HepG2 (cell line): ENCODE data around the gene LRPPRC.

Experiments
- CREB1 ChIP-seq, 2 experiments: fragments of 450-650 bp in 1 of 2; IDR thresholded peaks; 2 replicates each; pipeline ENCODE4 v1.6.1; 2016 to 2017; ENCODE audit warnings: control low read depth in 1 of 2, mild to moderate bottlenecking in 1 of 2, missing compliant biosample characterization in 1 of 2, missing genetic modification characterization in 1 of 2
- EED ChIP-seq: sonication (generic); formaldehyde crosslinking; IDR thresholded peaks from 2 replicates; pipeline ENCODE4 v1.5.0; 2020; ENCODE audit warnings: mild to moderate bottlenecking, missing genetic modification reagents
- KDM5A ChIP-seq: fragments of 200-600 bp; sonication (generic); IDR thresholded peaks from 2 replicates; pipeline ENCODE4 v1.7.0; 2018; ENCODE audit warnings: antibody characterized with exemption, mild to moderate bottlenecking, low read length, borderline replicate concordance
- MTA3 ChIP-seq: sonication (generic); formaldehyde crosslinking; IDR thresholded peaks from 2 replicates; pipeline ENCODE4 v1.4.0; 2020; ENCODE audit warnings: missing genetic modification reagents
- MXD4 ChIP-seq: IDR thresholded peaks from 2 replicates; pipeline ENCODE4 v1.6.1; 2016; ENCODE audit warnings: mild to moderate bottlenecking, missing biosample characterization, missing genetic modification reagents
- POLR2A ChIP-seq, 2 experiments: IDR thresholded peaks; 2 replicates each; pipeline ENCODE4 v1.6.1; 2011; ENCODE audit warnings: low read depth in 2 of 2, low read length in 2 of 2, mild to moderate bottlenecking in 1 of 2, moderate library complexity in 1 of 2; ENCODE audit not compliant: insufficient read depth in 1 of 2
- RFXANK ChIP-seq: IDR thresholded peaks from 2 replicates; pipeline ENCODE4 v1.6.1; 2016
- SETDB1 ChIP-seq: sonication (generic); formaldehyde crosslinking; IDR thresholded peaks from 2 replicates; pipeline ENCODE4 v1.5.1; 2020; ENCODE audit warnings: missing genetic modification reagents, mild to moderate bottlenecking, borderline replicate concordance
- ZBTB43 ChIP-seq: sonication (generic); formaldehyde crosslinking; conservative IDR thresholded peaks from 2 replicates; pipeline ENCODE4 v1.4.0; 2020; ENCODE audit warnings: missing genetic modification reagents
- ZNF331 ChIP-seq: sonication (generic); formaldehyde crosslinking; IDR thresholded peaks from 2 replicates; pipeline ENCODE4 v1.4.0; 2020; ENCODE audit warnings: missing genetic modification reagents
- ZNF354B ChIP-seq: sonication (generic); formaldehyde crosslinking; IDR thresholded peaks from 2 replicates; pipeline ENCODE4 v1.8.0; 2022; ENCODE audit warnings: mild to moderate bottlenecking, missing genetic modification reagents
- TF ChIP-seq, protein P1 (sequence below): sonication (generic); formaldehyde crosslinking; conservative IDR thresholded peaks from 2 replicates; pipeline ENCODE4 v1.8.0; 2022; ENCODE audit warnings: low read depth, missing genetic modification reagents

DNA sequence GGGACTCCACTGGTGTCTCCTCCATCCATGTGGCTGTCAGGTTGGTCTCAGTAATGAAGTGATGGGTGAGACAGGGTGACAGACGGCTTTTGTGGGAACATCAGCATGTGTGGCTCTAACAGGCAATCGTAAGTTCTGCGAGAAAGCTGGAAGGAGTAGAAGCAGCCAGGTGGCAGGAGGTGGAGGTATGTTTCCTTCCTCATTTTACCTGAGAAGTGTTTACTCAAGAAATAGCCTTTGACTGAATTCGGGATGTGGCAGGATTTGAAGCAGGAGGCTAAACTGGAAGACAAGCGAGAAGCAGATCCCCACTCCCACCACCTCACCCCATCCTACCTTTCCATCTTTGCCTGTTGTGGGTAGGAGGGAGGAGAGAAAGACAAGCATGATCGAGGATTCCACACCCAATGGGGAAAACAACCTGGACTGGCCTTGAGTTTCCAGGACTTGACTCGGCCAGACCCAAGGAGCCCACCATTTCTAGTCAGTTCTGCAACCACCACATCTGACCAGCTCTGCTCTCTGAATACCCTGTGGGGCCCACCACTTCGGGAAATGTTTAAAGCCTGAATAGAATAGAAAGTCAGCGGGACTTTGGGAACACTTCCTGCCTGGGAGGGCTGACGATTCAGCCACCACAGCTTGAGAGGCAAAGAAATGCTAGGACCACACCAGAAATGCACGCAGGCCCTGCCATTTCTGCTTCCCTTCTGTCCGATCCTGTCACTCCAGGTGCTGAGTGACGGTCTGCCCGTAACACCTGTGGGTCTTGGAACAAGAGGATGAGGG lies 155.8 kb downstream of the LRPPRC start:
- TF ChIP-seq, protein P1, sequence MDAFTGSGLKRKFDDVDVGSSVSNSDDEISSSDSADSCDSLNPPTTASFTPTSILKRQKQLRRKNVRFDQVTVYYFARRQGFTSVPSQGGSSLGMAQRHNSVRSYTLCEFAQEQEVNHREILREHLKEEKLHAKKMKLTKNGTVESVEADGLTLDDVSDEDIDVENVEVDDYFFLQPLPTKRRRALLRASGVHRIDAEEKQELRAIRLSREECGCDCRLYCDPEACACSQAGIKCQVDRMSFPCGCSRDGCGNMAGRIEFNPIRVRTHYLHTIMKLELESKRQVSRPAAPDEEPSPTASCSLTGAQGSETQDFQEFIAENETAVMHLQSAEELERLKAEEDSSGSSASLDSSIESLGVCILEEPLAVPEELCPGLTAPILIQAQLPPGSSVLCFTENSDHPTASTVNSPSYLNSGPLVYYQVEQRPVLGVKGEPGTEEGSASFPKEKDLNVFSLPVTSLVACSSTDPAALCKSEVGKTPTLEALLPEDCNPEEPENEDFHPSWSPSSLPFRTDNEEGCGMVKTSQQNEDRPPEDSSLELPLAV (CRISPR knock-in tag) = no peak
- TF ChIP-seq ZBTB43 (CRISPR knock-in tag) (no peak), EED (CRISPR knock-in tag) (no peak), ZNF331 (CRISPR knock-in tag) (no peak), POLR2A (IDR thresholded peaks at IDR 0.05; ENCODE audit: insufficient read depth in 1 of 2, low read depth in 2 of 2, low read length in 2 of 2) (no peak), MTA3 (CRISPR knock-in tag) (no peak), RFXANK (no peak), ZNF354B (CRISPR knock-in tag) (no peak), SETDB1 (CRISPR knock-in tag) (no peak), CREB1 (IDR thresholded peaks at IDR 0.05) (no peak), CREB1 (CRISPR knock-in tag; IDR thresholded peaks at IDR 0.05) (no peak), KDM5A (no peak), MXD4 (CRISPR knock-in tag) (no peak)
